H9 (cell line): Measurements from ENCODE around the gene COLEC12. TPM values are rescaled to one million over a fixed set of nuclear protein-coding genes. Genes with fewer than 3 reads are reported as not detected.

Experiments used
- DNase-seq: peaks from one replicate; pipeline ENCODE4 v3.0.0-alpha.2; 2017
- H2AFZ ChIP-seq: one replicate; pipeline ENCODE4 v1.6.1; 2013; ENCODE audit warnings: mild to moderate bottlenecking, low read length, control low read depth, moderate library complexity
- H2AK5ac ChIP-seq: 2 replicates; pipeline ENCODE4 v1.6.1; 2013; ENCODE audit warnings: low read length, control low read depth, mixed read lengths; ENCODE audit not compliant: insufficient read length
- H2BK120ac ChIP-seq: one replicate; pipeline ENCODE4 v1.6.1; 2013; ENCODE audit warnings: low read depth, mild to moderate bottlenecking, low read length, control low read depth, inconsistent platforms; ENCODE audit not compliant: poor library complexity, severe bottlenecking
- H2BK12ac ChIP-seq: 2 replicates; pipeline ENCODE4 v1.6.1; 2013; ENCODE audit warnings: low read length, control low read depth, mixed read lengths, low read depth; ENCODE audit not compliant: insufficient read length
- H2BK15ac ChIP-seq: 2 replicates; pipeline ENCODE4 v1.6.1; 2013; ENCODE audit warnings: low read depth, low read length, control low read depth
- H2BK20ac ChIP-seq: one replicate; pipeline ENCODE4 v1.6.1; 2013; ENCODE audit warnings: low read depth, mild to moderate bottlenecking, low read length, control low read depth, inconsistent platforms; ENCODE audit not compliant: poor library complexity, severe bottlenecking
- H2BK5ac ChIP-seq: 2 replicates; pipeline ENCODE4 v1.6.1; 2013; ENCODE audit warnings: low read length, control low read depth, mixed read lengths; ENCODE audit not compliant: insufficient read length
- H3K14ac ChIP-seq: 2 replicates; pipeline ENCODE4 v1.6.1; 2013; ENCODE audit warnings: low read length, control low read depth; ENCODE audit not compliant: insufficient read depth
- H3K18ac ChIP-seq: 2 replicates; pipeline ENCODE4 v1.6.1; 2013; ENCODE audit warnings: low read depth, mild to moderate bottlenecking, mixed read lengths, low read length, control low read depth; ENCODE audit not compliant: insufficient read length
- H3K23ac ChIP-seq: 2 replicates; pipeline ENCODE4 v1.6.1; 2013; ENCODE audit warnings: low read length, control low read depth, mixed read lengths, low read depth; ENCODE audit not compliant: insufficient read length
- H3K23me2 ChIP-seq: 2 replicates; pipeline ENCODE4 v1.6.1; 2013; ENCODE audit warnings: low read depth, mild to moderate bottlenecking, mixed read lengths, low read length, control low read depth; ENCODE audit not compliant: insufficient read length, poor library complexity, severe bottlenecking
- H3K27ac ChIP-seq: 2 replicates; pipeline ENCODE4 v1.5.1; 2013; ENCODE audit warnings: low read length, control low read depth, mixed read lengths, low read depth; ENCODE audit not compliant: insufficient read length
- H3K27me3 ChIP-seq: 2 replicates; pipeline ENCODE4 v1.6.1; 2013; ENCODE audit warnings: low read length, control low read depth, inconsistent platforms; ENCODE audit not compliant: insufficient read depth
- H3K4ac ChIP-seq: 2 replicates; pipeline ENCODE4 v1.6.1; 2013; ENCODE audit warnings: low read depth, mild to moderate bottlenecking, control low read depth, inconsistent platforms, low read length, moderate library complexity
- H3K4me1 ChIP-seq: 2 replicates; pipeline ENCODE4 v1.6.1; 2013; ENCODE audit warnings: low read length, control low read depth, inconsistent platforms; ENCODE audit not compliant: insufficient read depth
- H3K4me2 ChIP-seq: 2 replicates; pipeline ENCODE4 v1.6.1; 2013; ENCODE audit warnings: low read length, control low read depth, mixed read lengths; ENCODE audit not compliant: insufficient read length, insufficient read depth
- H3K56ac ChIP-seq: 2 replicates; pipeline ENCODE4 v1.6.1; 2013; ENCODE audit warnings: low read depth, mild to moderate bottlenecking, mixed read lengths, low read length, control low read depth; ENCODE audit not compliant: insufficient read length
- H3K79me1 ChIP-seq: 2 replicates; pipeline ENCODE4 v1.6.1; 2013; ENCODE audit warnings: low read depth, mild to moderate bottlenecking, moderate library complexity, low read length, control low read depth, inconsistent platforms; ENCODE audit not compliant: insufficient read depth, poor library complexity, severe bottlenecking
- H3K79me2 ChIP-seq: 2 replicates; pipeline ENCODE4 v1.6.1; 2013; ENCODE audit warnings: low read length, control low read depth, inconsistent platforms; ENCODE audit not compliant: insufficient read depth
- H3K9ac ChIP-seq: 2 replicates; pipeline ENCODE4 v1.6.1; 2013; ENCODE audit warnings: low read length, control low read depth, mixed read lengths; ENCODE audit not compliant: insufficient read length; ENCODE audit errors: extremely low read depth
- H3K9me3 ChIP-seq: one replicate; pipeline ENCODE4 v1.6.1; 2013; ENCODE audit warnings: low read depth, low read length, inconsistent platforms; ENCODE audit not compliant: control insufficient read depth
- H3T11ph ChIP-seq: one replicate; pipeline ENCODE4 v1.6.1; 2013; ENCODE audit warnings: mild to moderate bottlenecking, low read length, control low read depth, inconsistent platforms
- H4K20me1 ChIP-seq: one replicate; pipeline ENCODE4 v1.6.1; 2013; ENCODE audit not compliant: control insufficient read depth, insufficient read length, insufficient read depth
- H4K5ac ChIP-seq: 2 replicates; pipeline ENCODE4 v1.6.1; 2013; ENCODE audit warnings: low read depth, mild to moderate bottlenecking, mixed read lengths, low read length, control low read depth; ENCODE audit not compliant: insufficient read length
- H4K8ac ChIP-seq: replicated peaks from 2 replicates; pipeline ENCODE4 v1.6.1; 2013; ENCODE audit warnings: low read length, control low read depth, mixed read lengths, low read depth; ENCODE audit not compliant: insufficient read length
- H4K91ac ChIP-seq: 2 replicates; pipeline ENCODE4 v1.6.1; 2013; ENCODE audit warnings: low read depth, mild to moderate bottlenecking, moderate library complexity, mixed read lengths, low read length, control low read depth; ENCODE audit not compliant: insufficient read length
- H3K27ac Mint-ChIP-seq, 3 experiments: 2 replicates in 2 of 3; 3 replicates in 1 of 3; pipeline ENCODE4 v1.8.0; 2020 to 2021; ENCODE audit warnings: mixed read lengths in 3 of 3, mild to moderate bottlenecking in 1 of 3, moderate library complexity in 1 of 3
- H3K27me3 Mint-ChIP-seq: 2 replicates; pipeline ENCODE4 v1.8.0; 2021; ENCODE audit warnings: low read depth, mild to moderate bottlenecking, moderate library complexity, mixed read lengths
- H3K36me3 Mint-ChIP-seq, 3 experiments: 2 replicates in 2 of 3; 3 replicates in 1 of 3; pipeline ENCODE4 v1.8.0; 2020 to 2021; ENCODE audit warnings: low read depth in 3 of 3, mixed read lengths in 3 of 3; ENCODE audit not compliant: insufficient read depth in 1 of 3
- H3K4me1 Mint-ChIP-seq, 2 experiments: 2 replicates each; pipeline ENCODE4 v1.8.0; 2020; ENCODE audit warnings: mixed read lengths in 2 of 2
- H3K4me3 Mint-ChIP-seq, 2 experiments: 2 replicates in 1 of 2; 3 replicates in 1 of 2; pipeline ENCODE4 v1.8.0; 2020 to 2021; ENCODE audit warnings: mild to moderate bottlenecking in 2 of 2, mixed read lengths in 2 of 2, moderate library complexity in 1 of 2
- H3K9me3 Mint-ChIP-seq, 2 experiments: 2 replicates in 1 of 2; 3 replicates in 1 of 2; pipeline ENCODE4 v1.8.0; 2020; ENCODE audit warnings: mild to moderate bottlenecking in 2 of 2, mixed read lengths in 2 of 2, moderate library complexity in 1 of 2
- WGBS: extraction: QIAGEN DNeasy Blood & Tissue Kit; methylation state at CpG from one replicate; pipeline ENCODE4 v1.1.7; 2013; ENCODE audit warnings: missing lambda C conversion rate, low lambda C conversion rate, mixed read lengths; ENCODE audit not compliant: insufficient read length; ENCODE audit errors: extremely low coverage; 5-methylcytosine and 5-hydroxymethylcytosine counted together
- total RNA-seq: library from RNA; stranded (reverse); gene quantifications from 2 replicates; pipeline ENCODE4 v1.2.1, GENCODE V29; 2021
- TF ChIP-seq, protein P1 (sequence below): fragments of 200-600 bp; sonication (generic); conservative IDR thresholded peaks from 3 replicates; pipeline ENCODE4 v1.8.0; 2021; ENCODE audit warnings: antibody characterized with exemption, mild to moderate bottlenecking

The COLEC12 gene
- total RNA-seq, 1 experiment from 2014 or later: 0.70 TPM

DNA sequence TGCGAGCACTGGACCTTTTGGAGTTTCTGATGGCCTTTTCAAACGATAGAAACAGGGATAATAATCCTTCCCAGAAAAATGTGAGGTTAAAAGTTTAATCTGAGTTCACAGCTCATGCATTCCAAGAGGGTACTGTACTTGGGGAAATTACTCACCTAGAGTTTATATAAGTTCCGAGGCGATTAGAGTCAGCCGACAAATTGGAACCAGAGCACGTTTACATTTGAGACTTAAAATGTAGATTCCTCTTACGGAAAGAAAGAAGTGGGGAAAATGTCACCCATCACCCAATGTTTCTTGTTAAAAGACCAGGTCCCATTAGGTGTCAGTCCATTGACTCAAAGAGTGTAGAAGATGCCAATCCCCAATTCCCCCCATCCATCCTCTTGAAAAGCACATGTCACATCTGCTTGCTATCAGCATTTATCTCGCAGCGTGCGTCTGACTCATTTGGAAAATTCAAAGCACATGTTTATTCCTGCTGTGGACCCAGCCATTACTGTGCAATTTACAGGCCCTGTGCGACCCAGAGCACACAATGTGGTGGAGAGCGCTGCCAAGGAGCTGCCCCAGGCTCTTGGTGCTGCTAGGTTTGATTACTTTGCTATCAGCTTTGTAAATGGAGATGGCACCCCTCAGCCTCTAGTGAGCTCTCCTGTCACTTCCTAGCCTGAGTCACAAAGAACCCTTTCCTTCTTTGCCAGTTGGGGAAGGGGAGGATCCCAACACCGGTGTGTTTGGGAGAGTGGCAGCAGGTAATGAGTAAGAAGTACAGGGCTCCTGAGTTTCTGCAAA lies 104.8 kb downstream of the COLEC12 start:
- Histone ChIP-seq H2BK120ac (no peak overlapping the region), H3K4me1 (no peaks in the 10 kb centered on the region), H3K27ac (no peak overlapping the region), H2BK12ac (no peak overlapping the region), H3K9me3 (no peaks in the 10 kb centered on the region), H3K9ac (no peak overlapping the region), H3K23ac (no peak overlapping the region), H3K79me2 (no peaks in the 10 kb centered on the region), H2AK5ac (no peak overlapping the region), H3K4ac (no peak overlapping the region), H3T11ph (no peak overlapping the region), H2BK20ac (no peak overlapping the region), H4K5ac (no peak overlapping the region), H4K20me1 (no peaks in the 10 kb centered on the region), H2BK15ac (no peak overlapping the region), H2AFZ (no peak overlapping the region), H3K79me1 (no peaks in the 10 kb centered on the region), H4K91ac (no peak overlapping the region), H3K14ac (no peak overlapping the region; the same call in 1 of the 2 replicates), H3K27me3 (no peaks in the 10 kb centered on the region), H3K56ac (no peak overlapping the region), H4K8ac (no peak overlapping the region), H3K23me2 (no peaks in the 10 kb centered on the region), H2BK5ac (no peak overlapping the region), H3K18ac (no peak overlapping the region), H3K4me2 (no peak overlapping the region)
- Mint-ChIP-seq H3K36me3 (no peaks in the 10 kb centered on the region), H3K4me1 (no peaks in the 10 kb centered on the region; a peak in 1 of 4 replicates), H3K9me3 (no peaks in the 10 kb centered on the region), H3K4me3 (no peak overlapping the region), H3K27me3 (peaks cover 1% of the 10 kb centered on the region), H3K27ac (no peak overlapping the region)
- TF ChIP-seq, protein P1, sequence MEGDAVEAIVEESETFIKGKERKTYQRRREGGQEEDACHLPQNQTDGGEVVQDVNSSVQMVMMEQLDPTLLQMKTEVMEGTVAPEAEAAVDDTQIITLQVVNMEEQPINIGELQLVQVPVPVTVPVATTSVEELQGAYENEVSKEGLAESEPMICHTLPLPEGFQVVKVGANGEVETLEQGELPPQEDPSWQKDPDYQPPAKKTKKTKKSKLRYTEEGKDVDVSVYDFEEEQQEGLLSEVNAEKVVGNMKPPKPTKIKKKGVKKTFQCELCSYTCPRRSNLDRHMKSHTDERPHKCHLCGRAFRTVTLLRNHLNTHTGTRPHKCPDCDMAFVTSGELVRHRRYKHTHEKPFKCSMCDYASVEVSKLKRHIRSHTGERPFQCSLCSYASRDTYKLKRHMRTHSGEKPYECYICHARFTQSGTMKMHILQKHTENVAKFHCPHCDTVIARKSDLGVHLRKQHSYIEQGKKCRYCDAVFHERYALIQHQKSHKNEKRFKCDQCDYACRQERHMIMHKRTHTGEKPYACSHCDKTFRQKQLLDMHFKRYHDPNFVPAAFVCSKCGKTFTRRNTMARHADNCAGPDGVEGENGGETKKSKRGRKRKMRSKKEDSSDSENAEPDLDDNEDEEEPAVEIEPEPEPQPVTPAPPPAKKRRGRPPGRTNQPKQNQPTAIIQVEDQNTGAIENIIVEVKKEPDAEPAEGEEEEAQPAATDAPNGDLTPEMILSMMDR: no peak
- DNase-seq: no peak
- no CpG with 5 or more reads among the region's 13 CpGs for WGBS
